GM21515 (cell line): ENCODE results near the gene RBPJL.

Experiments used
- ATAC-seq: cut with Tn5 transposase; IDR thresholded peaks from one replicate; pipeline ENCODE4 v1.9.1; 2021; ENCODE audit not compliant: unreplicated experiment

The RBPJL gene

DNA sequence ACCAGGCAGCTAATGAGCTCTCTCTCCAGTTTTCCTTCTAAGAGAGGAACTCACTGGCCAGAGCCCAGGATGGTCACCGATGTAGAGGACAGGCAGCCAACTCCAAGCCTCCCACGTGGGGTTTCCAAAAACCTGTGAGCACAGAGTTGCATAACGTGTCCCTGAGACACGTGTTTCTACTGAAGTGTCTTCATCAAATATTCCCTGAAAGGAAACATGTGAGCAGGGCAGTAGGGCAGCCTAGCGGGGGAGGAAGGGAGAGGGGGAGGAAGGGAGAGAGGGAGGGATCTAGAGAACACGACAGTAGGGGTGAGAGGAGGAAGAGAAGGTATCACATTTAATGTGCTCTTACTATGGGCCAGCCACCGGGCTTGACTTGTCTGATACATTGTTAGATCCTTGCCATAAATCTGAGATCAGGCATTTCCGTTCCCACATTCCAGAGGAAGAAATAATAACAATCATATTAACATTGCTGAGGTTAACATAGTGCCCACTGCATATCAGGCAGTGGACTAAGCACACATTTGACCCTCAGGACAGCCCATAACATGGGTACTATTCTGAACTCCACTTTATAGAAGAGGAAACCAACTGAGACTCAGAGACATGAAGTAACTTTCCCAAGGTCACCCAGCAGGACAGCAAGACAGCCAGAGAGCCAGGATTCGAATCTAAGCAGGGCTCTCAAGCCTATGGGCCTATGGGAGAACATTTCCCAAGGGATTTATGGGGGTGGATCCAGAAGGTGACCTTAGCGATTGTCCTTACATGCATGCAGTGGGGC is 51.8 kb downstream of the RBPJL start:
- ATAC-seq: no peak

DNA sequence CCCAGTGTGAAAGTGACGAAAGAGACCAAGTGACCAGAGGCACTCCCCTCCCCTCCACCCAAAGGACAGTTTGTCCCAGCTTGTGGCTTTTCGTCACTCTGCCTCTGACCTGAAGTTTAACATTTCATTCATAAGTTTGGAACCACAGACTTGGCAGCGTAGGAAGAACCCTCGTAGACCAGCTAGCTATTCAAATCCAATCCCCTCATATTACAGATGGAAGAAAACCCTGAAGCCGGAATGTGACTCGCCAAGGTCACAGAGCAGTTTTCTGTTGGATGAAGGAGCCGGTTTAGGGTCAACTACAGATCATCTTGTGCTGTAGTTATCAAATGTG is 52.4 kb downstream of the RBPJL start:
- ATAC-seq: no peak

- no peak for ATAC-seq
Observed at GRCh38 chr20:45359406-45360148, 52.9 kb downstream of the RBPJL start.

GRCh38 chr20:45361793-45362192 is 55.2 kb downstream of the RBPJL start:
- ATAC-seq: no peak

DNA sequence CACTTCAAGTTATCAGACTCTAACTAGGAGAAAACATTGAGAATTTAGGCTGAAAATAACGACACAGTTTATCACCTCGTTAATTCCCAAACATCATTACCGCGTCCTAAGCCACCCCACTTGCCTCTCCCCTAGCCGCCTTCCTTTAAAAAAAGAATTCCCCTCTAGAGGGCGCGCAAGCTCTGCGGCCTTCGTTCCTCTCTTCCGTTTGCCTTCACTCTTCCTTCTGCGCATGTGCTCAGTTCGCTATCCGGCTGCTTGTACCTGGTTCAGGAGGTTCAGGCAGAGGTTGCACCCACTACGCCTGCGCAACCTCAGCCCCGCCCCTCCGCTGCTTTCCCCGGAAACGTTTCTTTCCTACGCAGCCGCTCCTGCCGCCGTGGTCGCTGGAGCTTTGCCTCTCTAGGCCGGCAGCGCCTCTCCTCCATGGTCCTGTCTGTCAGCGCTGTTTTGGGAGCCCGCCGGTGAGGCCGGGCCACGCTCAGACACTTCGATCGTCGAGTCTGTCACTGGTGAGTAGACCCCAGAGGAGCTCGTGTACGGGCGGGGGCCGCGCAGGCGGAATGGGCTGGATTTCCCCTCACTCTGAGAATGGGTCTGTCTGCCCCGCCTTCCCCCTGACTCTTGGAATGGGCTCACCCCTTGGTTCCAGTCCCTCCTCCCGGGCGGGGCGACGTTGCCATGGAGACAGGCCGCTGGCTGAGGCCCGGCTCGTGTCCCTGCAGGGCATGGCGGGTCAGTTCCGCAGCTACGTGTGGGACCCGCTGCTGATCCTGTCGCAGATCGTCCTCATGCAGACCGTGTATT is 56.4 kb downstream of the RBPJL start, which contains the start of gene SYS1:
SYS1 (plus strand) TSS at position 353 of the 807 bp plus-strand sequence; CDS start at position 729, 376 bp downstream.
- ATAC-seq: peak; percentile 84

DNA sequence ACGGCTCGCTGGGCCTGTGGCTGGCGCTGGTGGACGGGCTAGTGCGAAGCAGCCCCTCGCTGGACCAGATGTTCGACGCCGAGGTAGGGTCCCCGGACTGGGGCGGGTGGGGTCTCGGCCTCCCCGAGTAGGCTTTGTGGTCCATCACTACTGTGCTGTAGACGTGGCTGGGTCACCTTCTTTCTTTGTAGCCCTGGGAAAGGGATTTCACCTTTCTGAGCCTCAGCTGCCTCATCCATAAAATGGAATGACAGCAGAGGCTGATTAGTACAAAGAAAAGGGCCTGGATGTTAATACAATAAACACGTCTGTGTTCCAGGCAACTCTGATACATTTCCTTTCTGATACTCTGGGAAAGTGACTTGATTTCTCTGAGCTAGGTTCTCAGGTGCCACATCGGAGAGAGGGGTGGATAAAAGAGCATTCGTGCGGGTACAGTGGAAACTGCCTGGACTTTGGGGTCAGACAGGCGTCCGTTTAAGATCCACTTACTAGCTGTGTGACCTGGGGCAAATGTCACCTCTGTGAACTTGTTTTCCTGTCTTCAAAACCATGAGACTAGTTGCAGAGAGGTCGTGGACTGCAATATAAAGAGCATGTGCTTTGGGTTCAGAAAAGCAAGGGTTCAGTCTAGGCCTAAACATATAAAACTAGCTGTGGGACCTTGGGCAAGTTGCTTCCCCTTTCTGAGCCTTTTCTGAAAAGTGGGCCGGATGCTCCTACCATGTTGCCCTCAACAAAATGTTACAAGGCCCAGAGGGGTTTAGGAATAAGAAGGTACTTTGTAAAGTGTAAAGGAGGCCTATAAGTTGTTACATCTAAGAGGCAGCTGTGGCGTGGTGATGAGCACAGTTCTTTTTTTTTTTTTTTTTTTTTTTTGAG is 57.2 kb downstream of the RBPJL start:
- no peak for ATAC-seq

DNA sequence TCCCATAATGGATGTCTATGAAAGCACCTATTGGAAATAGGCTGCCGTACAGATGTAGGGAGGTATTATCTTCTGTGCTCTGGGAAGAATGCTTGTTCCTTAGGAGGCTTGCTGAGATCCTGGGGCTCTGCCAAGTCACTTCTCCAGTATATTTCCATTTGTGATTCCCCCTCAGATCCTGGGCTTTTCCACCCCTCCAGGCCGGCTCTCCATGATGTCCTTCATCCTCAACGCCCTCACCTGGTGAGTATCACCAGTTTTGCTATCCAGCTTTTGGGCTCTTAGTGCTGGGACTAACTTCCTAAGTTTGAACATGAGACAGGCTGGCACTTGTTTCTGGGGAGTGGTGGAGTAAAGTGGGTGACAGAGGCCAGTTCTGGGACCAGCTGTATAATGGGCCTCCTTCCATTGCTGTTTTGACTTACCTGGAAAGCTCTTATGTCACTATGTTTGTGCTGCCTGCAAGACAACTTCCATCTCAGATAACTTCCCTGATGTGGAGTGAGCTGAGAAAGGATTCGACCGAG is 58.9 kb downstream of the RBPJL start:
- ATAC-seq: no peak

DNA sequence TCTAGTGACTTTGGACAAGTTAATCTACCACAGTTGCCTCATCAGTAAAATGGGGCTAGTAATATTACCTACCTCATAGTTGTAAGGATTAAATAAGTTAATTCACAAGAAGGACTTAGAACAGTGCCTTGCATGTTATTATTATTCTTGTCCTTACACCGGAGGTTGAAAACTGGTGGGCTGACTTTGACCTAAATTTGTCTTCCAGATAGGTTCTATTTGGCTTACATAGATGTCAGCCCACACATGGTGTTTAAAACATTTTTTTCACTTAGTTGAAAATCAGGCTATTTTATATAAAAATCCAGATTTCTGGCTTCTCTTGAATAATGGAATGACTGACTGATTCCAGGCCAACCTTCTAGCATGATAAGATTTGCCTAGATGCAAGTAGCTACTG is 59.6 kb downstream of the RBPJL start:
- no peak for ATAC-seq

DNA sequence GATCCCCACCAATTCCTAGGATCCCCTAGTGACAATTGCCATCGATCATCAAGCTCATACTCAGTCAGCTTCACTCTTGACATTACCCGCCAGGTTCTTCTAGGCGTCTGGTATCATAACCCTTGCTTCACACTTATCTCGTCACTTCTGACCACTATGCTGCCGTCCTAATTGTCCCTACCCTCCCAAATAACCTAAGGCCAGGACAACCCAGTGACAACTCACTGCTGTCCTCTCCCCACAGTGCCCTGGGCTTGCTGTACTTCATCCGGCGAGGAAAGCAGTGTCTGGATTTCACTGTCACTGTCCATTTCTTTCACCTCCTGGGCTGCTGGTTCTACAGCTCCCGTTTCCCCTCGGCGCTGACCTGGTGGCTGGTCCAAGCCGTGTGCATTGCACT is 60.0 kb downstream of the RBPJL start:
- ATAC-seq: no peak

GRCh38 chr20:45367126-45367525 is 60.5 kb downstream of the RBPJL start:
- no peak for ATAC-seq
